ENCODE data around the gene PTPN1.

Gene PTPN1

GRCh38 chr20:50509923-50510705 is at the start of gene PTPN1:
Gene PTPN1, plus strand, starts transcription at chr20:50510383. Its CDS starts 145 bp downstream, at chr20:50510528.
- Histone ChIP-seq H3K27me3 (ENCODE audit: low read depth, low read length) (no peaks in the 10 kb centered on the region), H3K9me3 (ENCODE audit: control insufficient read depth in 1 of 2, low read length in 2 of 2) (no peaks in the 10 kb centered on the region), H3K36me3 (ENCODE audit: control insufficient read depth in 1 of 2, insufficient read depth in 2 of 2, low read length in 2 of 2) (peaks cover 0 to 10% of the 10 kb centered on the region in 2 donors), H3K4me3 (ENCODE audit: low read depth in 1 of 2, low read length in 2 of 2) (peak within 1 kb of the TSS; percentile 83 to 90), H3K4me1 (ENCODE audit: control insufficient read depth in 1 of 2, insufficient read depth in 2 of 2, low read length in 2 of 2) (peaks cover 0 to 22% of the 10 kb centered on the region in 2 donors), H3K27ac (ENCODE audit: low read length) (peak within 1 kb of the TSS; percentile 57)

- H3K27ac ChIP-seq (ENCODE audit: low read length), result no peak overlapping the region
- no peaks in the 10 kb centered on the region for H3K36me3 ChIP-seq (ENCODE audit: control insufficient read depth in 1 of 2, insufficient read depth in 2 of 2, low read length in 2 of 2)
- peaks cover 0 to 6% of the 10 kb centered on the region in 2 donors for H3K4me1 ChIP-seq (ENCODE audit: control insufficient read depth in 1 of 2, insufficient read depth in 2 of 2, low read length in 2 of 2)
- no peaks in the 10 kb centered on the region for H3K27me3 ChIP-seq (ENCODE audit: low read depth, low read length)
- H3K4me3 ChIP-seq (ENCODE audit: low read depth in 1 of 2, low read length in 2 of 2), result no peak overlapping the region
- no peaks in the 10 kb centered on the region for H3K9me3 ChIP-seq (ENCODE audit: control insufficient read depth in 1 of 2, low read length in 2 of 2)
Measured at GRCh38 chr20:50460608-50461267, 49.4 kb upstream of the PTPN1 start.

- H3K27me3 ChIP-seq (ENCODE audit: low read depth, low read length), result no peaks in the 10 kb centered on the region
- H3K9me3 ChIP-seq (ENCODE audit: control insufficient read depth in 1 of 2, low read length in 2 of 2), result no peaks in the 10 kb centered on the region
- H3K4me1 ChIP-seq (ENCODE audit: control insufficient read depth in 1 of 2, insufficient read depth in 2 of 2, low read length in 2 of 2), result peaks cover 0 to 6% of the 10 kb centered on the region in 2 donors
- no peak overlapping the region for H3K4me3 ChIP-seq (ENCODE audit: low read depth in 1 of 2, low read length in 2 of 2)
- H3K27ac ChIP-seq (ENCODE audit: low read length), result no peak overlapping the region
- no peaks in the 10 kb centered on the region for H3K36me3 ChIP-seq (ENCODE audit: control insufficient read depth in 1 of 2, insufficient read depth in 2 of 2, low read length in 2 of 2)
Measured at GRCh38 chr20:50462093-50462690, 48.0 kb upstream of the PTPN1 start.

GRCh38 chr20:50464026-50464724 is 46.0 kb upstream of the PTPN1 start:
- Histone ChIP-seq H3K4me3 (ENCODE audit: low read depth in 1 of 2, low read length in 2 of 2) (peak overlapping the region in 1 of 2 donors; percentile 30), H3K9me3 (ENCODE audit: control insufficient read depth in 1 of 2, low read length in 2 of 2) (no peaks in the 10 kb centered on the region), H3K27me3 (ENCODE audit: low read depth, low read length) (no peaks in the 10 kb centered on the region), H3K27ac (ENCODE audit: low read length) (no peak overlapping the region), H3K4me1 (ENCODE audit: control insufficient read depth in 1 of 2, insufficient read depth in 2 of 2, low read length in 2 of 2) (peaks cover 0 to 6% of the 10 kb centered on the region in 2 donors), H3K36me3 (ENCODE audit: control insufficient read depth in 1 of 2, insufficient read depth in 2 of 2, low read length in 2 of 2) (no peaks in the 10 kb centered on the region)

GRCh38 chr20:50464725-50465650 is 45.2 kb upstream of the PTPN1 start:
- H3K4me1 ChIP-seq (ENCODE audit: control insufficient read depth in 1 of 2, insufficient read depth in 2 of 2, low read length in 2 of 2), result peaks cover 0 to 6% of the 10 kb centered on the region in 2 donors
- H3K27ac ChIP-seq (ENCODE audit: low read length), result no peak overlapping the region
- no peaks in the 10 kb centered on the region for H3K9me3 ChIP-seq (ENCODE audit: control insufficient read depth in 1 of 2, low read length in 2 of 2)
- H3K4me3 ChIP-seq (ENCODE audit: low read depth in 1 of 2, low read length in 2 of 2), result peak overlapping the region in 1 of 2 donors; percentile 30
- H3K36me3 ChIP-seq (ENCODE audit: control insufficient read depth in 1 of 2, insufficient read depth in 2 of 2, low read length in 2 of 2), result no peaks in the 10 kb centered on the region
- H3K27me3 ChIP-seq (ENCODE audit: low read depth, low read length), result no peaks in the 10 kb centered on the region

- Histone ChIP-seq H3K27ac (ENCODE audit: low read length) (no peak overlapping the region), H3K36me3 (ENCODE audit: control insufficient read depth in 1 of 2, insufficient read depth in 2 of 2, low read length in 2 of 2) (no peaks in the 10 kb centered on the region), H3K27me3 (ENCODE audit: low read depth, low read length) (no peaks in the 10 kb centered on the region), H3K4me3 (ENCODE audit: low read depth in 1 of 2, low read length in 2 of 2) (no peak overlapping the region), H3K4me1 (ENCODE audit: control insufficient read depth in 1 of 2, insufficient read depth in 2 of 2, low read length in 2 of 2) (no peaks in the 10 kb centered on the region), H3K9me3 (ENCODE audit: control insufficient read depth in 1 of 2, low read length in 2 of 2) (no peaks in the 10 kb centered on the region)
Measured at GRCh38 chr20:50467174-50467573, 43.0 kb upstream of the PTPN1 start.

- Histone ChIP-seq H3K36me3 (ENCODE audit: control insufficient read depth in 1 of 2, insufficient read depth in 2 of 2, low read length in 2 of 2) (no peaks in the 10 kb centered on the region), H3K27ac (ENCODE audit: low read length) (no peak overlapping the region), H3K9me3 (ENCODE audit: control insufficient read depth in 1 of 2, low read length in 2 of 2) (no peaks in the 10 kb centered on the region), H3K4me3 (ENCODE audit: low read depth in 1 of 2, low read length in 2 of 2) (no peak overlapping the region), H3K27me3 (ENCODE audit: low read depth, low read length) (no peaks in the 10 kb centered on the region), H3K4me1 (ENCODE audit: control insufficient read depth in 1 of 2, insufficient read depth in 2 of 2, low read length in 2 of 2) (no peaks in the 10 kb centered on the region)
Measured at GRCh38 chr20:50467718-50468356, 42.3 kb upstream of the PTPN1 start.

GRCh38 chr20:50468378-50468798 is 41.8 kb upstream of the PTPN1 start:
- Histone ChIP-seq H3K4me1 (ENCODE audit: control insufficient read depth in 1 of 2, insufficient read depth in 2 of 2, low read length in 2 of 2) (no peaks in the 10 kb centered on the region), H3K27ac (ENCODE audit: low read length) (no peak overlapping the region), H3K27me3 (ENCODE audit: low read depth, low read length) (no peaks in the 10 kb centered on the region), H3K9me3 (ENCODE audit: control insufficient read depth in 1 of 2, low read length in 2 of 2) (no peaks in the 10 kb centered on the region), H3K4me3 (ENCODE audit: low read depth in 1 of 2, low read length in 2 of 2) (no peak overlapping the region), H3K36me3 (ENCODE audit: control insufficient read depth in 1 of 2, insufficient read depth in 2 of 2, low read length in 2 of 2) (no peaks in the 10 kb centered on the region)

GRCh38 chr20:50469176-50469723 is 40.9 kb upstream of the PTPN1 start:
- no peak overlapping the region for H3K27ac ChIP-seq (ENCODE audit: low read length)
- no peaks in the 10 kb centered on the region for H3K27me3 ChIP-seq (ENCODE audit: low read depth, low read length)
- no peaks in the 10 kb centered on the region for H3K9me3 ChIP-seq (ENCODE audit: control insufficient read depth in 1 of 2, low read length in 2 of 2)
- no peak overlapping the region for H3K4me3 ChIP-seq (ENCODE audit: low read depth in 1 of 2, low read length in 2 of 2)
- H3K36me3 ChIP-seq (ENCODE audit: control insufficient read depth in 1 of 2, insufficient read depth in 2 of 2, low read length in 2 of 2), result no peaks in the 10 kb centered on the region
- H3K4me1 ChIP-seq (ENCODE audit: control insufficient read depth in 1 of 2, insufficient read depth in 2 of 2, low read length in 2 of 2), result no peaks in the 10 kb centered on the region

- no peaks in the 10 kb centered on the region for H3K4me1 ChIP-seq (ENCODE audit: control insufficient read depth in 1 of 2, insufficient read depth in 2 of 2, low read length in 2 of 2)
- H3K27ac ChIP-seq (ENCODE audit: low read length), result no peak overlapping the region
Measured at GRCh38 chr20:50469796-50470195, 40.4 kb upstream of the PTPN1 start.

More at GRCh38 chr20:50469796-50470195, 40.4 kb upstream of the PTPN1 start:
- Histone ChIP-seq H3K4me3 (ENCODE audit: low read depth in 1 of 2, low read length in 2 of 2) (no peak overlapping the region), H3K36me3 (ENCODE audit: control insufficient read depth in 1 of 2, insufficient read depth in 2 of 2, low read length in 2 of 2) (no peaks in the 10 kb centered on the region), H3K27me3 (ENCODE audit: low read depth, low read length) (no peaks in the 10 kb centered on the region), H3K9me3 (ENCODE audit: control insufficient read depth in 1 of 2, low read length in 2 of 2) (no peaks in the 10 kb centered on the region)
